D341Med (cell line): ENCODE measurements around the gene PDE3B.
"Not testable (repeated sequence)": the region's sequence is repeated elsewhere in the genome, so short reads cannot be mapped to it uniquely, and the experiment has no call there.

Experiments
- DNase-seq: peaks from one replicate; pipeline ENCODE4 v3.0.0; 2012; ENCODE audit warnings: low spot score

PDE3B gene

DNA sequence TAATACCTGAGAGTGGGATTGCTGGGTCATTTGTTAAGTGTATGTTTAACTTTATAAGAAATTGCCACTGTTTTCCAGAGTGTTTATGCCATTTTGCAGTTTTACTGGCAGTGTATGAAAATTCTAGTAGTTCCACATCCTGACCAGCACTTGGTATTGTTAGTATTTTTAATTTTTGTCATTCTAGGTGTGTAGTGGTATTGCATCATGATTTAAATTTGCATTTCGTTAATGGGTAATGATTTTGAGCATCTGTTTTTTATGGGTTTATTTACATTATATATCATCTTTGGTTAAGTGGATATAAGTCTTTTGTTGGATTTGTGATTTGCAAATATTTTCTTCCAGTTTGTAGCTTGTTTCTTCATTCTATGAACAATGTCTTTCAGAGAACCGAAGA is 34.7 kb downstream of the PDE3B start:
- no peak for DNase-seq

DNA sequence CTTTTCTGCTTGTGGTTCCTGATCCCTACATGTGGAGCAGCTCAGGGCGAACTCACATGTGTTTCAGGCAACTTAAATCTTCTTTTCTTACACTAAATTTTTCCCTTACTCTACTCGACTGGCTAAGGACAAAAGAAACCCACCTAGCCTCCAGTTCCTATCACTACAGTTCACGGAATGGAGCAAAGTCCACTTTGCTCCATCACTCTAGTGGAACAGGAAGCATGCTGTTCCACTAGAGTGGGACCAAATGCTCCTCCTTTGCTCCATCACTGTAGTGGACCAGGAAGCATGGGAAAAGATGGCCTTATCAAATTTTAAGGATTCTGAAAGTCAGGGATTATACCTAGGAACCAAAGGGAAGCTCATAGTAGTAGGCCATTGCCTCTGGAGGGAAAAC is 36.1 kb downstream of the PDE3B start:
- DNase-seq: no peak

DNA sequence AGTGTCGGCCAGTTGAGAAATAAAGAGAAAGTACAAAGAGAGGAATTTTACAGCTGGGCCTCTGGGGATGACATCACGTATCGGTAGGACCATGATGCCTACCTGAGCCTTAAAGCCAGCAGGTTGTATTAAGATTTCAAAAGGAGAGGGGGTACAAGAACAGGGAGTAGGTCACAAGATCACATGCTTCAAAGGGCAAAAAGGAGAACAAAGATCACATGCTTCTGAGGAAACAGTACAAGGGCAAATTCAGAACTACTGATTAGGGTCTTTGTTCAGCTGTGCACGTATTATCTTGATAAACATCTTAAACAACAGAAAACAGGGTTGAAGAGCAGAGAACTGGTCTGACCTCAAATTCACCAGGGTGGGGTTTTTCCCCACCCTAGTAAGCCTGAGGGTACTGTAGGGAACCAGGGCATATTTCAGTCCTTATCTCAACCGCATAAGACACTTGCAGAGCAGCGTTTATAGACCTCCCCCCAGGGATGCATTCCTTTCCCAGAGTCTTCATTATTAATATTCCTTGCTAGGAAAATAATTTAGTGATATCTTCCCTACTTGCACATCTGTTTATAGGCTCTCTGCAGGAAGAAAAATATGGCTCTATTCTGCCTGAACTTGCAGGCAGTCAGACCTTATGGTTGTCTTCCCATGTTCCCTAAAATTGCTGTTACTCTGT is 40.8 kb downstream of the PDE3B start:
- DNase-seq: not testable (repeated sequence)

DNA sequence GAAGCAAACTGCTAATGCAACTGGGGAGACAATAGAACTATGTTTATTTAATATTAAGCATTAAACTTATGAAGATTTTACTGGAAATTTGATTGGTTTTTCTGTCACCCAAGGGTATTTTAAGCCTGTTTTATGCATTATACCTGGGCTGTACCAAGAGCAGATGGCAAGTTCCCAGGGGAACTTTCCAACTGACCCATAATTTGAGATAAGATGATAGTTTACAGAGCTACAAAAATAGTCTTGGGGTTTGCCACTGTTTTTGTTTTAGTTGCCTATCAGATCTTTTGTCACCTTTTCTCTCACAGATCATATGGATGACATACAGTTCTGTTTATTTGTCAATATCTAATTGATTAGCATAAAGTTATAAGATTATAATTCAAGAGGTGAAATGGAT is 43.9 kb downstream of the PDE3B start:
- DNase-seq: no peak

DNA sequence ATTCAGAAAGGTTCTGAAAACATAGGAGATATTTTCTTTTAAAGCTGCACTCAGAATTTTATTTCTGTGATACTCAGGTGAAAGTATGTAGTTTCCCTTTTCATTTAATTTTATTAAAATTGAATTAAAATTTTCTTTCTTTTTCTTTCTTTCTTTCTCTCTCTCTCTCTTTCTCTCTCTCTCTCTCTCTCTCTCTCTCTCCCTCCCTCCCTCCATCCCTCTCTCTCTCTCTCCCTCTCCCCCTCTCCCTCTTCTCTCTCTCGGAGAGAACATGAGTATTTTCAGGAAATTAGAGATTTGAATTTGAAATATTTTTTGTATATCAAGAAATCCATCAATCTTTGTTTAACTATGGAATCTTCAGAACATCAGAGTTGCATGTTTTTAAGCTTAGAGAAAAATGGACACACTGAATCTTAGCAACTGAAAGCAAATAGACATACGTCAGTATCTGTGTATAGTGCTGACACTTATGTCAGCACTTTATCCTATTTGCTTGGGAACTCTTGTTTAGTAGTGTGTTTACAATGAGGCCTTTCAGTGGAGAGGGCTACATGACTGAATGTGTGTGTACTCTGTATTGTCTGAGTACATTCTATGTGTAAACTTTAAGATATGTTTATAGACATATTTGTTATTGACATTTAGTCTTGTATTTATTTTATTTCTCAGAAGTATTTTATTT is 44.5 kb downstream of the PDE3B start:
- DNase-seq: no peak

DNA sequence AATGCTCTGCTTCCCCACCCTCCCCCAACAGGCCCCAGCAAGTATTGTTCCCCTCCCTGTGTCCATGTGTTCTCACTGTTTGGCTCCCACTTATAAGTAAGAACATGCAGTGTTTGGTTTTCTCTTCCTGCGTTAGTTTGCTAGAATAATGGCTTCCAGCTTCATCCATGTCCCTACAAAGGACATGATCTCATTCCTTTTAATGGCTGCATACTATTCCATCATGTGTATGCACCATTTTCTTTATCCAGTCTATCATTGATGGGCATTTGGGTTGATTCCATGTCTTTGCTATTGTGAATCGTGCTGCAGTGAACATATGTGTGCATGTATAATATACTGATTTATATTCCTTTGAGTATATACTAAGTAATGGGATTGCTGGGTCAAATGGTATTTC is 52.1 kb downstream of the PDE3B start:
- DNase-seq: not testable (repeated sequence)

DNA sequence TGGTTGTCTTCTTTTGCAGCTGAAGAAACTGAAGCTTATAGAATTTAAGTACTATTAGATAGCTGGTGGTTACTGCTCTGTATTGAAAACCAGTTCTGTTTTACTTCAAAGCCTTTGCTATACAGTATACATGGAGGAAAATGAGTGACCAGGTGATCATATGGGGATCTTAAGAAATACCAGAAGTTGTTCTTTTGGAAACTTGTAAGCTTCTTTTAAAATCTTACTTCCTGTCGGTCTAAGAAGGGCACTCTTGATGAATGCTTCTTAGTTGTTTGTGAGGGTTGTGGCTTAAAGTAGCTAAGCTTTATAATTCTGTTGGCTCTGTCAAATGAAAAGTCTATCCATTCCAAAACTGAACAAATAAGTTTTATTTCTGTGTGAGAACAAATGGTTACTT is 55.2 kb downstream of the PDE3B start:
- DNase-seq: no peak

DNA sequence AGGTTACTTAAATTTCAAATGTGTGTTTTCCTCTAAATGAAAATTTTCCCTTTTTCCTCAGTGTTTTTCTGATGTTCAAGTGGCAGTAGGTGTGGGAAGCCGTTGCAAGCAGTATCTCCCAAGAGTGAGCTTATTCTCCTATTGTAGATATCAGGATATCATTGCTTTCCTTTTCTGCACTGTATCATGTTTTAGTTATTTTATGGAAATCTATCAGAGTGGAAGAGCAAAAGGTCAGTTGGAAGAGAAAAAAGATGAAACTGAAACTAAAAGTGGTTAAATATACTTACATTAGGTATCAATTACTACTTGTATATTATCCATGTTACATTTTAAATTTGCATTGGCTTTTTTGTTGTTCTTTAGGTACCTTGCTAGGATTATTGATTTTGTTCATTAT is 57.0 kb downstream of the PDE3B start:
- no peak for DNase-seq

DNA sequence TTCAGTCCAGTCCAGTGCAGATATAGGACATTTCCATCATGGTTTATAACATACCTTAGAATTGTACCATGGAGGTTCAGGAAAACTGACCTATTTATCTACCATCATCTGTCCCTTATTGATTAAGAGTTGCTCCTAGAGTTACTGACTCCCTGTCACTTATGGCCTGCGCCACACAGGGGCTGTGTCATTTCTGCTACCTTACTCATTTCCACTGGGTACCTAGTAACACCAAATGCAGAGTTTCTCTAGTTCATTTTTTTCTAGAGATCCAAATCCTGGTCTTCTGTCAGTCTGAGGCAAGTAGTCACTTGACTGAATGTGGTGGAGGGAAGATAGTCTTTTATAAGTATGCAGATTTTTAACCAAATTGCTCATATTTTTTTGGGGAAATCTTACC is 59.2 kb downstream of the PDE3B start:
- no peak for DNase-seq

DNA sequence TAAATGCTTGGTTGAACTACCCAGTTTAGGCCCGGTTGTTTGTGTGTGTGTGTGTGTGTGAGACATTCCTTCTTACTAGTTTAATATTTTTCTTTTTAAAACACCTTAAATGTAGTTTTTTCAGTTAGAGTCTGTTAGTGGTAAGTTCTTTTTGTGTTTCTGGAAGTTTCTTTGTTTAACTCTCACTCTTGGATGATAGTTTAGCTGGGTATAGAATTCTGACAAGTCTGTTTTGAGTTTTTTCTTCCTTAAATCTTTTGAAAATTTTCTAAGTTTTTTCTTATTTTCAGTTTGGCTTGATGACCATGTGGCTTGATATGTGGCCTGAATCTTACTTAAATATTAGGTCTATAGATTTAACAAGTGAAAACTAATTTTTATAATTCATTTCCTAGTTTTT is 60.1 kb downstream of the PDE3B start:
- DNase-seq: no peak

DNA sequence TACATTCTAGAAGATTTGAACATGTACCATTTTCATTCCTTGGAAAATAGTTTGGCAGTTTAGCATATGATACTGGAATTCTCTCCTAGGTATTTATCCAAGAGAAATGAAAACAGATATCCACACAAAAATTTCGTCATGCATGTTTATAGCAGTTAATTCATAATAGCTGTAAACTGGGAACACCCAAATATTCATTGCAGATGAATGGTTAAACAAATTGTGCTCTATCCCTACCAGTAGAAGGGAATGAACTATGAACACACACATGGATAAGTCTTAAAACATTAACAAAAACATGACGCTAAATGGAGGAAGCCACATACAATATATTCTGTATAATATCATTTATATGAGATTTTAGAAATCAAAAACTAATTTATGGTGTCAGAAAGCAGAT is 61.5 kb downstream of the PDE3B start:
- no peak for DNase-seq

DNA sequence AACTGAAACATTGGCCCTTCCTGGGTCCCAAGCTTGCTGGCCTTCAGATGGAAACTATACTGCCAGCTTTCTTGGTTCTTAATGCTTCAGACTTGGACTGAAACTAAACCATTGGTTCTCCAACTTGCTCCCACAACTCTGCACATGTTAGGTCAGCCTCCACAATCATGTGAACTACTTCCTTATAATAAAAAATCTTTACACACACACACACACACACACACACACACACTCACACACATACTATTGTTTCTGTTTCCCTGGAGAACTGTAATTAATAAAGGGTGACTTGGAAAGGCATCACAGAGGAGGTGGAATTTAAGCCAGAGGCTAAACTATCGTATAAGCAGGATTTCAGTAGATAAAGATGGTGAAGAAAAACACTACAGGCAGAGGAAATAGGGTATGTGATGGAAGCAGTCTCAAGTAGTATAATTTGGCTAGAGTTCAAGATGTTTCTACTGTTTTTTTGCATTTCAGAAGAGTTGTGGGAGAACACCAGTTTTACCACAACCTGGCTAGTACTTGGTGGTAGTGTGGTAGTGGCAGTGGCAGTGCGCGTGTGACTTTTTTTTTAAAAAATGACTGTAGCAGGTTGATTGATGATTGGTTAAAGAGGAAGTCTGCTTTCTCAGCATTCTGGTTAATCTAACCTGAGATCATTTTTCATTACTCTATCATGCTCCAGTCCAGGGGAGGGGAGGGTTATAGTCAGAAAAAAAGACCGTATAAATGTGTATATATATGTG is 70.1 kb downstream of the PDE3B start:
- DNase-seq: no peak

DNA sequence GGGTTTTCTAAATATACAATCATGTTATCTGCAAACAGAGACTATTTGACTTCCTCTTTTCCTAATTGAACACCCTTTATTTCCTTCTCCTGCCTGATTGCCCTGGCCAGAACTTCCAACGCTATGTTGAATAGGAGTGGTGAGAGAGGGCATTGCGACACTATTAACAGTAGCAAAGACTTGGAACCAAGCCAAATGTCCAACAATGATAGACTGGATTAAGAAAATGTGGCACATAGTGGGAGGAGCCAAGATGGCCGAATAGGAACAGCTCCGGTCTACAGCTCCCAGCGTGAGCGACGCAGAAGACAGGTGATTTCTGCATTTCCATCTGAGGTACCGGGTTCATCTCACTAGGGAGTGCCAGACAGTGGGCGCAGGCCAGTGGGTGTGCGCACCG is 72.1 kb downstream of the PDE3B start:
- not testable (repeated sequence) for DNase-seq

DNA sequence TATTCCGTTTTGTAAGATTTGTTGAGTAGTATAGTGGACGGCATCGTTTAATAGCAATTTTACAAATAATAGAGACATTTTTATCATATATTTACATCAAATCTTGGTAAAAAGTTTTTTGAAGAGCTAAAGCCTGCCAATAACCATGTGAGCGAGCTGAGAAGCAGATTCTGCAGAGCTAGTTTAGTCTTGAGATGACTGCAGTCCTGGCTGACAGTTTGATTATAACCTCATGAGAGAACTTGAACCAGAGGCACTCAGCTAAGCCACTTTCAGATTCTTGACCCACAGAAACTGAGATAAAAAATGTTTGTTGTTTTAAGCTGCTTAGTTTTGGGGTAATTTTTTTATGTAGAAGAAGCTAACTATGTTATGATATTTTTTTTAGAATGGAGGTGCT is 78.9 kb downstream of the PDE3B start:
- no peak for DNase-seq

DNA sequence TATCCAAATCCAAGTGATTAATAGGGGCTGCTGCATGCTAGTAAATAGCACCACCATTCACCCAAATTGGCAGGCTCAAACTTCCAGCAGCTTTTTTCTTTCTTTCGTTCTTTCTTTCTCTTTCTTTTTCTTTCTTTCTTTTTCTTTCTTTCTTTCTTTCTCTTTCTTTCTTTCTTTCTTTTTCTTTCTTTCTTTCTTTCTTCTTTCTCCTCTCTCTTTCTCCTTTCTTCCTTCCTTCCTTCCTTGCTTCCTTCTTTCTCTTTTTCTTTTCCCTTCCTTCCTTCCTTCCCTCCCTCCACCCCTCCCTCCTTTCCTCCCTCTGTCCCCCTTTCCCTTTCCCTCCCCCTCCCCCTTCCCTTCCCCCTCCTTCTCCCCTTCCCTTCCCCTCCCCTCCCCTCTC is 81.5 kb downstream of the PDE3B start:
- no peak for DNase-seq

DNA sequence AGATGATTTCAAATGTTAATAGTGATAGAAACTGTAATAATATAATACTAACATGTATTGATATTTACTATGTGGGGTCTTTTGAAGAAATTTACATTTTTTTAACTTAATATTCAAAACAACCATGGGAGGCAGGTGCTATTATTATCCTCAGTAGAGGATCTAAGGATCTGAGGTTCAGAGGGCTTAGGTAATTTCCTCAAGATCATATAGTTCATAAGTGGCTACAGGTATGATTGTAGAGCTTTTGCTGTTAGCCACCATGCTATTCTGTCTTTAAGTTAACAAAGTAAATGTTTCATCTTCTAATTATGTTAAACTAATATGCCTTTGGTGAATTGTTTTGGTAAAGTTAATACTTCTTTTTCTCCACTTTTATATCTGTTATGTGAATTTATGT is 83.6 kb downstream of the PDE3B start:
- no peak for DNase-seq

DNA sequence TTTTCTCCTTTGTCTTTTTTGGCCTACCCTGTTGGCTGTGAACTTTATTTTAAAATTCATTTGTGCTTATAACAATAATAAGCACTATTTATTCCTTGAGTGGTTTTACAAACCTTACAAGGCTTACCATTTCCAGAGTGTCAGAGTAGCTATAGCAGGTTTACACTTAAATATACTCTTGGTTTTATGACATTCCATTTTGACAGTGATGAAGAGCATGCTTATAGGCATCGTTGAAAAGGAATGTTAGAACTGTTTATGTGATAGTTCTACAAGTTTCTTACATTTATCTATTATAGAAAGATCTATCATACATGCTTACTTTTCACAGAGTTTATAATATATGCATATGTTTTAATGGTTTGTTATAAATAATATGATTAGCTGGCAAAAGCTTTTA is 84.1 kb downstream of the PDE3B start:
- no peak for DNase-seq

DNA sequence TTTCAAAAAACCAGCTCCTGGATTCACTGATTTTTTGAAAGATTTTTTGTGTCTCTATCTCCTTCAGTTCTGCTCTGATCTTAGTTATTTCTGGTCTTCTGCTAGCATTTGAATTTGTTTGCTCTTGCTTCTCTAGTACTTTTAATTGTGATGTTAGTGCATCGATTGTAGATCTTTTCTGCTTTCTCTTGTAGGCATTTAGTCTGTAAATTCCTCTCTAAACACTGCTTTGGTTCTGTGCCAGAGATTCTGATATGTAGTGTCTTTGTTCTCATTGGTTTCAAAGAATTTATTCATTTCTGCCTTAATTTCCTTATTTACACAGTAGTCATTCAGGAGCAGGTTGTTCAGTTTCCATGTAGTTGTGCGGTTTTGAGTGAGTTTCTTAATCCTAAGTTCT is 96.9 kb downstream of the PDE3B start:
- not testable (repeated sequence) for DNase-seq

DNA sequence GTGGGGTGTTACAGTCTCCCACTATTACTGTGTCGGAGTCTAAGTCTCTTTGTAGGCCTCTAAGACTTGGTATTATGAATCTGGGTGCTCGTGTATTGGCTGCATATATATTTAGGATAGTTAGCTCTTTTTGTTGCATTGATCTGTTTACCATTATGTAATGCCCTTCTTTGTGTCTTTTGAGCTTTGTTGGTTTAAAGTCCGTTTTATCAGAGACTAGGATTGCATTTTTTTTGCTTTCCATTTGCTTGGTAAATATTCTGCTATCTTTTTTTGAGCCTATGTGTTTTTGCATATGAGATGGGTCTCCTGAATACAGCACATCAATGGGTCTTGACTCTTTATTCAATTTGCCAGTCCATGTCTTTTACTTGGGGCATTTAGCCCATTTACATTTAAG is 97.6 kb downstream of the PDE3B start:
- no peak for DNase-seq

DNA sequence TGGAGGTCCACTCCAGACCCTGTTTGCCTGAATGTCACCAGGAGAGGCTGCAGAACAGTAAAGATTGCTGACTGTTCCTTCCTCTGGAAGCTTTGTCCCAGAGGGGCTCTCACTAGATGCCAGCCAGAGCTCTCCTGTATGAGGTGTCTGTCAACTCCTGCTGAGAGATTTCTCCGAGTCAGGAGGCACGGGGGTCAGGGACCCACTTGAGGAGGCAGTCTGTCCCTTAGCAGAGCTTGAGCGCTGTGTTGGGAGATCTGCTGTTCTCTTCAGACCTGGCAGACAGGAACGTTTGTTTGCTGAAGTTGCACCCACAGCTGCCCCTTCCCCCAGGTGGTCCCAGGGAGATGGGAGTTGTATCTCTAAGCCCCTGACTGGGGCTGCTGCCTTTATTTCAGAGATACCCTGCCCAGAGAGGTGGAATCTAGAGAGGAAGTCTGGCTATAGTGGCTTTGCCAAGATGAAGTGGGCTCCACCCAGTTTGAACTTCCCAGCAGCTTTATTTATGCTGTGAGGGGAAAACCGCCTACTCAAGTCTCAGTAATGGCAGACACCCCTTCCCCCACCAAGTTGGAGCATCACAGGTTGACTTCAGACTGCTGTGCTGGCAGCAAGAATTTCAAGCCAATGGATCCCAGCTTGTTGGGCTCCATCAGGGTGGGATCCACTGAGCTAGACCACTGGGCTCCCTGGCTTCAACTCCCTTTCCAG is 99.4 kb downstream of the PDE3B start:
- no peak for DNase-seq

DNA sequence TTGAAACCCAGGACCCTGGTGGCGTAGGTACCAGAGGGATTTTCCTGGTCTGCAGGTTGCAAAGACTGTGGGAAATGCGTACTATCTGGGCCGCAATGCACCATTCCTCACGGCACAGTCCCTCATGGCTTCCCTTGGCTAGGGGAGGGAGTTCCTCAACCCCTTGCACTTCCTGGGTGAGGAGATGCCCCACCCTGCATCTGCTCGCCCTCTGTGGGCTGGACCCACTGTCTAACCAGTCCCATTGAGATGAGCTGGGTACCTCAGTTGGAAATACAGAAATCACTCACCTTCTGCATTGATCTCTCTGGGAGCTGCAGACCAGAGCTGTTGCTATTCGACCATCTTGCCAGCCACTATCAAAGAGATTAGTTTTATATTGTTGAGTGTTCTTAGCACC is 100.1 kb downstream of the PDE3B start:
- not testable (repeated sequence) for DNase-seq

DNA sequence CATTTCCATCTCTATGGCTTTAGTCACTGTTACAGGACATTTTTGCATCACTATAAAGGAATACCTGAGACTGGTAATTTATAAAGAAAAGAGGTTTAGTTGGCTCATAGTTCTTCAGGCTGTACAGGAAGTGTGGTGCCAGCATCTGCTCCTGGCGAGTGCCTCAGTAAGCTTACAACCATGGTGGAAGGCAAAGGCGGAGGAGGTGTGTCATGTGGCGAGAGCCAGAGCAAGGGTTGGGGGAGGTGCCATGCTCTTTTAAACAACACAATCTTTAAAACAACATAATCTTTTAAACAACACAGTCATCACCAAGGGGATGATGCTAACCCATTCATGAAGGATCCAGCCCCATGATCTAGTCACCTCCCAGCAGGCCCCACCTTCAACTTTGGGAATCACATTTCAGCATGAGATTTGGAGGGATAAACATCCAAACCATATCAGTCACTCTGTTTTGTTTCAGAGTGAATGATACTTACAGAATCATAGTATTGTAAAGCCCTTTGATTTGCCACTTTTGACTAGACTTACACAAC is 103.3 kb downstream of the PDE3B start:
- no peak for DNase-seq
